GM18858 (cell line): Measurements from ENCODE around the gene ASMTL.
A peak's percentile ranks its signal among the peaks of the same experiment; 100 is the strongest.
"Not testable (repeated sequence)": the region's sequence is repeated elsewhere in the genome, so short reads cannot be mapped to it uniquely, and the experiment has no call there.

Source experiments
- ATAC-seq: cut with Tn5 transposase; IDR thresholded peaks from one replicate; pipeline ENCODE4 v1.9.1; 2021; ENCODE audit not compliant: unreplicated experiment

Gene ASMTL

DNA sequence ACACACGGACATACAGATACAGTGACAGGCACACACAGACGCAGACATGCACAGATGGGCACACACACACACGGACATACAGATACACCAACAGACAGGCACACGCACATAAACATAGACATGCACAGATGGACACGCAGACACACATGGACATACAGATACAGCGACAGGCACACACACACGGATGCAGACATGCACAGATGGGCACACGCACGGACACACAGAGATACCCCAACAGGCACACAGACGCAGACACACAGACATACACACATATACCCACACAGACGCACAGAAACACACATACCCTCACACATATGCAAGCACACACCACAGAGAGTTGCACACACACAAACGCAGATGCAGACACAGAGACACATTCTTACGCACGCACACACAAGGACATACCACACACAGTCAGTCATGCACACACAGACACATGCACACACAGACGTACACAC is 36.4 kb downstream of the ASMTL start:
- no peak for ATAC-seq

DNA sequence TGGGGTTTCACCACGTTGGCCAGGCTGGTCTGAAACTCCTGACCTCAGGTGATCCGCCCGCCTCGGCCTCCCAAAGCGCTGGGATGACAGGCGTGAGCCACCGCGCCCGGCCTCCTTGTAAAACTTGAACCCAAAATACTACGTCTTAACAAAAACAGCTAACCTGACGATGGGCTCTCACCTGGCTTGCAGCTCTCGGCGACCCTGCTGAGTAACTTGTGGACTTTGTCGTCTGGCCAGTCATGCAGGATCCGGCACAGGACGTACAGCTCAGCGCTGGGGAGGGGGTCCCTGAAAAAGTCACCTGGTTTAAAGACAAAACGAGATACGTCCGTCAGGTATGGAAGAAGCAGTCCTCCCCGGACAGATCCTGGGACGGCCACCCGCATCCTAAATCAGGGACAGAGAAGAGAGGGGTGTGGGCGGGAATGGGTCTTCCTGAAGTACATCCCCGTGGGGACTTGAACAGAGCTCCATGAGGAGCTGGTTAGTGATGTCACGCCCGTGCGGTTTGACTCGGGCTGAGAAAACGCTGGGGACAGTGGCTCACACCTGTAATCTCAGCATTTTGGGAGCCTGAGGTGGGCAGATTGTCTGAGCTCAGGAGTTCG is 40.1 kb downstream of the ASMTL start:
- ATAC-seq: no peak

DNA sequence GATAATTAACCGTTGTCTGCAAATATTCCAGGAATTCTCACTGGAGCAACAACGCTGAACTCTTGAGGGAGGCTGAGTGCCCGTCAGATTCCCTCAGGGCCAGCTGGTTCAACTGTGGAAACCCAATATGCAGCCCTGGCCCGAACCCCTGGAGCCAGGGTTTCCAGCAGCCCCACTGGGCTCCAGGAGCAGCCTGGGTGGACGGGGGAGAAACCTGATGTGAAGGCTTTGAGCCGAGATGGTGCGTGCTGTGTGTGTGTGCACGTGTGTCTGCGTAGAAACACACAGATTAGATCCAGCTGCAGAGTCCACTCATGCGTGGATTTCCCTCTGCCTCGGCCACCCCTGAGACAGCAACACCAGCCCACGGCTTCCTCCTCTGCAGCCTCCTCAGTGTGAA is 41.4 kb downstream of the ASMTL start:
- ATAC-seq: no peak

DNA sequence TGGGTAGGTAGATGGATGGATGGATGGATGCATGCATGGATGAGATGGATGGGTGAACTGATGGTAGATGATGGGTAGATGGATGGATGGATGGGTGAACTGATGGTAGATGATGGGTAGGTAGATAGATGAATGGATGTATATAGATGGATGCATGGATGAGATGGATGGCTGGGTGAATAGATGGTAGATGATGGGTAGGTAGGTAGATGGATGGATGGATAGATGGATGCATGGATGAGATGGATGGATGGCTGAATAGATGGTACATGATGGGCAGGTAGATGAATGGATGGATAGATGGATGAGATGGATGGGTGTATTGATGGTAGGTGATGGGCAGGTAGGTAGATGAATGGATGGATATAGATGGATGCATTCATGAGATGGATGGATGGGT is 45.7 kb downstream of the ASMTL start:
- ATAC-seq: no peak

DNA sequence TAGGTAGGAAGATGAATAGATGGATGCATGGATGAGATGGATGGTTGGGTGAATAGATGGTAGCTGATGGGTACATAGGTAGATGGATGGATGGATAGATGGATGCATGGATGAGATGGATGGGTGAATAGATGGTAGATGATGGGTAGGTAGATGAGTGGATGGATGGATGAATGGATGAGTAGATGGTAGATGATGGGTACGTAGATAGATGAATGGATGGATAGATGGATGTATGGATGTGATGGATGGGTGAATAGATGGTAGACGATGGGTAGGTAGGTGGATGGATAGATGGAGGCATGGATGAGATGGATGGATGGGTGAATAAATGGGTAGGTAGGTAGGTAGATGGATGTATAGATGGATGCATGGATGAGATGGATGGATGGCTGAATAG is 46.9 kb downstream of the ASMTL start:
- ATAC-seq: not testable (repeated sequence)

DNA sequence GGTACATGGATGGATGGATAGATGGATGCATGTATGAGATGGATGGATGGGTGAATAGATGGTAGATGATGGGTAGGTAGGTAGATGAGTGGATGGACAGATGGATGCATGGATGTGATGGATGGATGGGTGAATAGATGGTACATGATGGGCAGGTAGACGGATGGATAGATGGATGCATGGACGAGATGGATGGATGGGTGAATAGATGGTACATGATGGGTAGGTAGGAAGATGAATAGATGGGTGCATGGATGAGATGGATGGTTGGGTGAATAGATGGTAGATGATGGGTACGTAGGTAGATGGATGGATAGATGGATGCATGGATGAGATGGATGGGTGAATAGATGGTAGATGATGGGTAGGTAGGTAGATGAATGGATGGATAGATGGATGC is 48.8 kb downstream of the ASMTL start:
- ATAC-seq: not testable (repeated sequence)

DNA sequence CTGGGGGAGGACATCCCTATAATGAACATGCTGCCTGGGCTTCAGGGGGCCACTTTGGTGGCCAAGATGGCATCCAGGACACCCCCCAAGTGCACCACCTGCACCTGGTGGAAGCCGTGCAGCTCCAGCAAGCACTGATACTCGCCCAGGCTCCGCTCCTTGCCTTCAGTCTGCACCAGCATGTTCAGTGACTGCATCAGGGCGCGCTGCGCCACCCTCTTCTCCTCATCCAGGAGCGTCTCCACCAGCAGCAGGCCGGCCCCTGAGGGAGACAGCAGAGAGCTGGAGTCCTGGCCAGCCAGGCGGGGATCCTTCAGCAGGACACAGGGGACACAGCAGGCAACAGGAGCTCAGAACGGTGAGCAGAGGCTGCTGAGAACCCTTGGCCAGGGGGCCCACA is 49.5 kb downstream of the ASMTL start:
- ATAC-seq: no peak

DNA sequence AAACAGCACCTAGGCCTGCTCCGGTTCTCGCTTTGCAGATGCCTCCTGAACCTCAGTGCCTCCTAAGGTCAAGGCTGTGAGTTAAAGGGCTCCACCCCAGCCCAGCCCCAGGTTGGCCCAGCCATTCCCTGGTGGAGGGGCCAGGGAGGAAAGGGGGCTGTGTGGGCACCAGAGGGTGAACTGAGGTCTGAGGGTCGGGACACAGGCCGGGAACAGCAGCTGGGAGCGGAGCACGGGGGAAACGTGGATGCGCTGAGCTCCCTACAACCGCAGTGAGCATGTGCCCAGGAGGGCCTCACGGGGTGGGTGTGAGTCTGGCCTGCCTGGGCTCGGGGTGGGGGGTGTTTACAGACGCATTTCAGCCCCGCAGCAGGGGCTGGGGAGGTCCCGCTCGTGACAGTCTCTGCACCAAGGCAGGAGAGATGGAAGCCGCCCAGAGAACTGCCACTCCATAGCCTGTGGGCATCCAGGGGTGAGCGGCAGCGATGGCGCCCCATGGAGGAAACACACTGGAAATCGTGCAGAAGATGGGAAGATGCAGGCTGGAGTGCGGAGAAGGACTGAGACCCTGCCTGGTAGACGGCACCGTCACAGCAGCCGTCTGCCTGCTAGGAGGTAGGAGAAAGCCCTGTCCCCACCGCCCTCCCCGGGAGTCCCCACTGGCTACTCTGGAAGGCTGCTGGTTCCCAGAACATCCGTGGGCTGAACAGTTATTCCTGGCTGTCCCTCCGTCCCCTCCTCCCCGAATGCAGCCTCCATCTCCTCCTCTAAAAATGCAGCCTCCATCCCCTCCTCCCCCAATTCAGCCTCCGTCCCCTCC is 50.9 kb downstream of the ASMTL start:
- ATAC-seq: no peak

DNA sequence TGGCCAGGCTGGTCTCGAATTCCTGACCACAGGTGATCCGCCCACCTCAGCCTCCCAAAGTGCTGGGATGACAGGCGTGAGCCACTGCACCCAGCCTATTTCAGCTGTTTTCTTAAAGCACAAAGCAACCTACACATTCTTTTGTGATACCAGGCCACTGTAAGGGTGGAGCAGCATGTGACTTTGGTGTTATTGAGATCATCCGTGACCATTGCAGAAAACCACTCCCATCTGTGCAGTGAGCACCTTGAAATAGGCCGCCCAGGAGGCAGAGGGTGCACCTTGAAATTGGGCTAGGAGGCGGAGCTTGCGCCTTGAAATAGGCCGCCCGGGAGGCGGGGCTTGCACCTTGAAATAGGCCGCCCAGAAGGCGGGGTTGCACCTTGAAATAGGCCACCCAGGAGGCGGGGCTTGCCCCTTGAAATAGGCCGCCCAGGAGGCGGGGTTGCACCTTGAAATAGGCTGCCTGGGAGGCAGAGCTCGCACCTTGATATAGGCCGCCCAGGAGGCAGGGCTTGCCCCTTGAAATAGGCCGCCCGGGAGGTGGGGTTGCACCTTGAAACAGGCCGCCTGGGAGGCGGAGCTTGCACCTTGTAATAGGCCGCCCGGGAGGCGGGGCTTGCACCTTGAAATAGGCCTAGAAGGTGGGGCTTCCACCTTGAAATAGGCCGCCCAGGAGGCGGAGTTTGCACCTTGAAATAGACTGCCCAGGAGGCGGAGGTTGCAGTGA is 51.8 kb downstream of the ASMTL start:
- no peak for ATAC-seq

DNA sequence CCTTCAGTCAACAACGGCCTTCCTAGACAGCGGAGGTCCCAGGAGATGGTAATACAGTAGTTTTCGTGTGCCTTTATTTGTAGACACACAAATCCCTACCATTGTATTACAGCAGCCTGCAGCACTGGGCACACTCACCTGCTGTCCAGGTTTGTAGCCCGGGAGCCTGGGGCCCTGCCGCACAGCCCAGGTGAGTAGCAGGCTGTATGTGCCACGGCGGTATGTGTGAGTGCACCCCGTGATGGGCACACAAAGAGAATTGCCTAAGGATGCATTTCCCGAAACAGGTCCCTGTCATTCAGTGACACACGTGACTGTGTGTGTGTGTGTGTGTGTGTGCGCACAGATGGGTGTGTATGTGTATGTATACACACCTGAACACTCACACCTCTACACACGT is 52.7 kb downstream of the ASMTL start:
- no peak for ATAC-seq

DNA sequence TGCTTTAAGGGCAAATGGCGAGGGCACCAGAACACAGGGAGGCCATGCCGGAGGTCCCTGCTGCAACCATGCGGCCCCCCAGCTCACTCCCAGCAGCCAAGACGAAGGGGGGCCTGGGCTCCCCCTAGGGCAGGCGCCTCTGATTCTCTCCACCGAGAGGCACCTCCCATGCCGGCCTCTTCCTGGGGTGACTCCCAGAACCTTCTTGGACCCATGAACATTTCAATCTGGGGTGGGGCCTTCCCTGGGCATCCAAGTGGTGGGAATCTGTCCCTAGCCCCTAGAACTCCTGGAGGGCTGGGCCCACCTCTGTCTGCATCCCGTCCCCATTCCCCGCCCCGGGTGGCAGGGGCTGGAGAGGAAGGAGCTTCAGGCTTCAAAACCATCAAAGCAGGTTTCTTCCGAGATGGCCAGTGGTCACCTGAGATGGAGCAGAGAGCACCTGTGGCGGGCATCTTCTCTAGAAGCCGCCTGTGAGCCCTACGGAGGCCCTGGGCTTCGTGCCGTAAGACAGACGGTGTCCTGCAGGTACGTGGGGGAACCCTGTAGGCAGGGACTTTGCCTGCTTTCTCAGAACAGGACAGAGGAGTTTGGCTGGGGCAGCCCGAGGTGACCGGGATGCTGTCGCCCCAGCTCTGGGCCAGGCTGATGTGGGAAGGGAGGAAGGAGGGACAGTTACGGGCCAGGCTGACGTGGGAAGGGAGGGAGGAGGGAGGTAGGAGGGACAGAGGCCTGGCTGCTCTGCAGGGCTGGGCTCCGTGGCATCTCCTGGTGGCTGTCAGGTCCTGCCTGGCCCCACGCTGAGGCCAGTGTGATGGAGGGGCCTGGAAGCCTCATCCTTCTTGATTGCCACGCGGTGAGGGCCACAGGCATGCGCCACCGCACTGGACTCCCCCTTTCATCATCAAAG is 54.0 kb downstream of the ASMTL start:
- ATAC-seq: no peak

DNA sequence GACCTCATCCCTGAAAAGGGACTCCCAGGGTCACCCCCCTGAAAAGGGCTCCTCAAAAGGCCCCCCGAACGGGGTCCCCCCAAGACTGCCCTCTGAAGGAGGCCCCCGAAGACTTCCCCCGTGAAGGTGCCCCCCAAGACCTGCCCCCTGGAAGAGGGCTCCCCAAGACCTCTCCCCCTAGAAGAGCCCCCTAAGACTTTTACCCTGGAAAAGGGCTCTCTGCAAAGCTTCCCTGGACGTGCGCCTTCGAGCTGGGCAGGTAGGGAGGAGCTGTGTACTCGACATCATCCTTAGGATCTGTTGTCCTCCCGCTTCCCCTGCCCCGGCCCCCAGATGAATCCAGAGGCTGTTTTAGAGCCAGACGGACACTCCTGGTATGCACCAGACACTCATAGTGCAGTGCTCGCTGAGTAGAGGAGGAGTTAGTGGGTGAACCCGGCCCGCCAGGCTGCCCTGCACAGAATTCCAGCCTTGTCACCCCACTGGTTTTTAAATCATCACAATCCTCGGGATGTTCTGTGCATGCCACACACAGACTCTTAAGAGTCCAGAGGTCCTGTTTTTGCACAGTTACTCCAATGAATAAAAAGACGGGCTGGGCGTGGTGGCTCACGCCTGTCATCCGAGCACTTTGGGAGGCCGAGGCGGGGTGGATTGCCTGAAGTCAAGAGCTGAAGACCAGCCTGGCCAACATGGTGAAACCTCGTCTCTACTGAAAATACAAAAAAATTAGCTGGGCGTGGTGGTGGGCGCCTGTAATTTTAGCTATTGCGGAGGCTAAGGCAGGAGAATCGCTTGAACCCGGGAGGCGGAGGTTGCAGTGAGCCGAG is 55.1 kb downstream of the ASMTL start:
- ATAC-seq: no peak

DNA sequence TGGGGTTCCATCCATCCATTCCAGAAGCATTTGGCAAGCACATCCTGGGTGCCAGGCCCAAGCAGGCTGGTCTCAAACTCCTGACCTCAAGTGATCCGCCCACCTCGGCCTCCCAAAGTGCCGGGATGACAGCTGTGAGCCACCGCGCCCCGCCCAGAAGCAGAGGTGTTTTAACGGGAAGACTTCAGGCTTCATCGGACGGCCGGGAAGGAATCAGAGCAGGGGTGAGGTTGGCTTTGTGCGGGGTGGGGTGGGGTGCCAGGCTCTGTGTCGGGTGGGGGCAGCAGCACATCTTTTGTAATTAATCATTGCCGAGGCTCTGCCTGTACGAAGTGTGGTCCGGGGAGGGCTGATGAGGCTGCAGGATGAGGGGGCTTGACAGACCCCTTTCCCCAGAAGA is 55.7 kb downstream of the ASMTL start:
- no peak for ATAC-seq

DNA sequence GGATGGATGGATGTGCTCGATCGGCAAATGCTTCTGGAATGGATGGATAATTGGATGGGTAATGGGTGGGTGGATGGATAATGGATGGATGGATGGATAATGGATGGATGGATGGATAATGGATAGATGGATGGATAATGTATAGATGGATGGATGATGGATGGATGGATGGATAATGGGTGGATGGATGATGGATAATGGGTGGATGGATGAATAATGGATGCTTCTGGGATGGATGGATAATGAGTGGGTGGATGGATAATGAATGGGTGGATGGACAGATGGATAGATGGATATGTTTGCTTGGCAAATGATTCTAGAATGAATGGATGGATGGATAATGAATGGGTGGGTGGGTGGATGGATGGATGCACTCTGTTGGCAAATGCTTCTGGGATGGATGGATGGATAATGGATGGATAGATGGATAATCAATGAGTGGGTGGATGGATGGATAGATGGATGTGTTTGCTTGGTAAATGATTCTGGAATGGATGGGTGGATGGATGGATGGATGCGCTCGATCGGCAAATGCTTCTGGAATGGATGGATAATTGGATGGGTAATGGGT is 57.0 kb downstream of the ASMTL start:
- ATAC-seq: no peak

DNA sequence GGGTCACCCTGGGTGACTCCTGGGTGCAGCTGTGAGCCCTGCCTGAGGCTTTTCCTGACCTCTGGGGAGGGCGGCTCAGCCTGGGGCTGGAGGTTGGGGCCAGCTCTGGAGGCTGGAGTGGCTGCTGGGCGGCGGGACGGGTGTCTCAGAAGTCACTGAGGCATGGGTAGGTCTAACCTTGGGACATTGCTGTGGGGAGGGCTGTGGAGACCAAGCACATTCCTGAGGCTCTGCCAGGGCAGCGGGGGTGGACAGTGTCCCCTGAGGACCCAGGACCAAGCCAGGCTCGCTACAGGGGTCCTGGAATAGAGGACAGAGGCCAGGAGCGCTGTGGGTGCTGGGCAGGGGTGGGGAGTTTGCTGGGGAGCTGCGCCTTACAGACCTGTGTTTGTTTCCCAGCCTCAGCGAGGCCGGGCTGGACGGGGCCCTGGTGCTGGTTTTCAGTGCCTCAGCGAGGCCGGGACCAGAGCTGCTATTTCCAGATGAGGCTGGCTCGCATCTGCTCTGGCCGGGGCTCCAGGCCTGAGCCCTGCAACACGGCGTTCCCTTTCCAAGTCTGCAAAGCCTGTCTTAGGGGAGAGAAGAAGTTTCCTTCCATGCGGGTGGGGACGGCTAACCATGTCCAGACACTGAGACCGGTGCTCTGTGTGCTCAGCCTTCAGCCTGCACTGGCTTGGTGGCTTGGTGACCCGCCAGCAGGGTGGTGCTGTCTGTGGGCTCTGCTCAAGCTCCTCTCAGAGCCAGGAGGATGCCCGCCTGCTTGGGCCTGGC is 57.8 kb downstream of the ASMTL start:
- ATAC-seq: no peak

DNA sequence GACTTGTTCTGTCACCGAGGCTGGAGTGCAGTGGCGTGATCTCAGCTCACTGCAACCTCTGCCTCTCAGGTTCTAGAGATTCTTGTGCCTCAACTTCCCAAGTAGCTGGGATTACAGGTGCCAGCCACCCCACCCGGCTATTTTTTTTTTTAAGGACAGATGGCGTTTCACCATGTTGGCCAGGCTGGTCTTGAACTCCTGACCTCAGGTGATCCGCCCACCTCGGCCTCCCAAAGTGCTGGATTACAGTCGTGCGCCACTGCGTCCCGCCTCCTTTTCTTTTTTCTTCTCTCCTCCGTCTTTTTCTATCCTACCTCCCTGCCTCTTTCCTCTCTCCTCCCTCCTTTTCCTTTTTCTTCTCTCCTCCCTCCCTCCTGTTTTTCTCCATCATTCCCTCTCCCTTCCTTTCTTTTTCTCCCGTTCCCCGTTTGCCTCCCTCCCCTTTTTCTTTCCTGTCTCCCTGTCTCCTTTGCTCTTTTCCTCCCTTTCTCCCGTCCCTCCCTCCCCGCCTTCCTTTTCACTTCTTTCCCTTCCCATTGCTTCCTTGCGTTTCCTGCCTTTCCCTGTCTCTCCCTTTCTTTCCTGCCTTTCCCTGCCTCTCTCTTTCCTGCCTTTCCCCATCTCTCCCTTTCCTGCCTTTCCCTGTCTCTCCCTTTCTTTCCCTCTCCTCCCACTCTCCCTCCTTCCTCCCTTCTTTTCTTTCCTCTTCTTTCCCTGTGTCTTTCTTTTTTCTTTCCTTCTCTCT is 58.7 kb downstream of the ASMTL start:
- no peak for ATAC-seq

DNA sequence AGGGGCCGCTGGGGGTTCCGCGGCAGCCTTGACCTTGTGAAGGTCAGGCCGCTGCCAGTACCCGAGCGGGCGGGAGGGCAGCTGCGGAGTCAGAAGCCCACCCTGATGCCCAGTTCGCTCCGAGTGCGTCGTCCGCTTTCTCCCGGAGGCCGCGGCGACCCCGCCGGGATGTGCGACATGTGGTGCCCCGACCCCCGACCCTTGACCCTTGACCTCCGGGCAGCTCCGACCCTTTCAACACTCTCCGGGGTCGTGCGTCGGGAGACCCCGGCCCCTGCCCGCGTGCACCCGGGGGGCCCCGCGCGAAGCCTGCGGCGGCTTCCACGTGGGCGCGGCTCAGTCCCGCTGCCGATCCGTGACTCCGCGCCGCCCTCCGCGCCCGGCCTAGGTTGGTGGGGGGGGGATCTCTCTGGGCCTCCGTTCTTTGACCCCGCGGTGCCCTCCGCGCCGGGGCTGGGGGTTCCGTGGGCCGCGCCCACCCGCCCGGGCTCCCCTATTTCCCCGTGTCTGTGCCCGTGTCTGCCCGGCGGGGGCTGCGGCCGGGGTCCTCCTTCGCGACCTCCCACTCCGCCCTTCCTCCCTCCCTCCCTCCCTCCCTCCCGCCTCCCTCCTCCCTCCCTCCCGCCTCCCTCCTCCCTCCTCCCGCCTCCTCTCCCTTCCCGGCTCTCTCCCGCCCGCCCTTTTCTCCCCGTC is 60.2 kb downstream of the ASMTL start:
- peak; percentile 12 for ATAC-seq
